Adrenal gland (tissue), 12 donors: ENCODE results near the gene SCN8A. TPM values are rescaled to one million over a fixed set of nuclear protein-coding genes. Genes with fewer than 3 reads are reported as not detected.
"Not testable (repeated sequence)": the region's sequence is repeated elsewhere in the genome, so short reads cannot be mapped to it uniquely, and the experiment has no call there.

ENCODE experiments used
- DNase-seq, 7 donors: peaks; one replicate each; pipeline ENCODE4 v3.0.0-alpha.2; 2019 to 2020
- H3K27ac ChIP-seq, 5 donors: fragments of 200-600 bp; sonication (generic) in 4 of 5; 1 replicate in 3 of 5; 2 replicates in 2 of 5; pipeline versions ENCODE4 v1.5.1 to v1.8.0; 2016 to 2020; ENCODE audit warnings: mild to moderate bottlenecking in 1 of 5
- H3K27me3 ChIP-seq: fragments of 200-600 bp; 2 replicates; pipeline ENCODE4 v1.8.0; 2021
- H3K36me3 ChIP-seq, 2 donors: fragments of 200-600 bp; replicated peaks in 1 of 2; 1 replicate in 1 of 2; 2 replicates in 1 of 2; pipeline versions ENCODE4 v1.5.1 to v1.8.0; 2018 to 2022
- H3K4me1 ChIP-seq, 2 donors: fragments of 200-600 bp; replicated peaks in 1 of 2; 1 replicate in 1 of 2; 2 replicates in 1 of 2; pipeline versions ENCODE4 v1.5.1 to v1.8.0; 2018 to 2021
- H3K4me3 ChIP-seq, 4 donors: fragments of 200-600 bp; sonication (generic) in 3 of 4; one replicate each; pipeline ENCODE4 v1.5.1; 2016 to 2018
- H3K9me3 ChIP-seq, 3 donors: fragments of 200-600 bp; sonication (generic) in 1 of 3; replicated peaks in 1 of 3; 1 replicate in 2 of 3; 2 replicates in 1 of 3; pipeline versions ENCODE4 v1.5.1 to v1.8.0; 2016 to 2021
- POLR2A ChIP-seq, 2 donors: fragments of 450-650 bp; IDR thresholded peaks; one replicate each; pipeline ENCODE4 v1.6.1; 2017; ENCODE audit warnings: antibody characterized with exemption in 2 of 2, mild to moderate bottlenecking in 2 of 2, moderate library complexity in 1 of 2
- WGBS, 4 donors: extraction: QIAGEN DNeasy Blood & Tissue Kit in 2 of 4; methylation state at CpG; one replicate each; pipeline versions ENCODE4 v1.1.5 to v1.1.7; 2013 to 2017; 5-methylcytosine and 5-hydroxymethylcytosine counted together
- intact Hi-C, 2 donors: fragments of 100-400 bp; cut with DNase I; formaldehyde crosslinking; loops; one replicate each; pipeline versions ENCODE4 v1.14.1 to v1.15.0; 2022 to 2023
- polyA plus RNA-seq, 3 donors: library from polyadenylated mRNA; stranded (reverse); fragments of 200-250 nt in 2 of 3; fragments of 350-450 nt in 1 of 3; fragmentation: Illumina TruSeq in 1 of 3; extraction: RNeasy Lipid Tissue Mini Kit (QIAGEN cat#74804) in 1 of 3; gene quantifications; one replicate each; pipeline ENCODE4 v1.2.3, GENCODE V29; 2013 to 2014
- total RNA-seq, 9 donors: library from RNA; depleted of rRNA in 4 of 9; stranded (reverse); fragments of >200 nt in 4 of 9; fragments of 120-200 nt in 1 of 9; fragmentation: NEBNext Ultra II Directional in 1 of 9; extraction: Animal tissue kit (Norgen Biotek cat#: 25700) in 1 of 9; gene quantifications; one replicate each; pipeline versions ENCODE4 v1.1.0 to v1.2.4, GENCODE V29; 2013 to 2023
- TF ChIP-seq, protein P1 (sequence below), 6 experiments: fragments of 450-650 bp in 4 of 6; fragments of 200-600 bp in 2 of 6; sonication (generic) in 1 of 6; IDR thresholded peaks; 1 replicate in 5 of 6; 2 replicates in 1 of 6; pipeline versions ENCODE4 v1.5.1 to v1.8.0; 2016 to 2021; ENCODE audit warnings: antibody characterized with exemption in 6 of 6, mild to moderate bottlenecking in 2 of 6, moderate library complexity in 1 of 6
- donor health status: healthy with polysubstance abuse.
- donor health status: Bipolar disorder and iron deficiency.
- donor health status: DM: yes; HTN: yes; CAD: no.
- donor health status: DM: no; HTN: no; CAD: no.
- donor health status: DM: no; HTN: no; CAD: no.
- donor health status: DM: yes; HTN: yes; CAD: no.

Gene SCN8A
- total and polyA plus RNA-seq, 12 donors = 0.69 to 7.0 (median 2.0) TPM

DNA sequence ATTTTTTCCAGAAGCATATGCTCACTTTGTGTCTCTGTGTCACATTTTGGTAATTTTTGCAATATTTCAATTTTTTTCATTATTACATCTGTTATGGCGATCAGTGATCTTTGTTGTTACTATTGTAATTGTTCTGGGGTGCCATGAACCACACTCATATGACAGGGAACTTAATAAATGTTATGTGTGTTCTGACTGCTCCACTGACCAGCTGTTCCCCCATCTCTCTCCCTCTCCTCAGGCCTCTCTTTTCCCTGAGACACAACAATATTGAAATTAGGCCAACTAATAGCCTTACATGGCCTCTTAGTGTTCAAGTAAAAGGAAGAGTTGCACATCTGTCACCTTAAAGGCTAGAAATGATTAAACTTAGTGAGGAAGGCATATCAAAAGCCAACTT is 46.0 kb downstream of the SCN8A start:
- no peak for DNase-seq
- H3K36me3 ChIP-seq = no peaks in the 10 kb centered on the region
- H3K4me3 ChIP-seq = no peak overlapping the region
- no peaks in the 10 kb centered on the region for H3K27me3 ChIP-seq
- TF ChIP-seq POLR2A (IDR thresholded peaks at IDR 0.05) = no peak
- TF ChIP-seq, protein P1, sequence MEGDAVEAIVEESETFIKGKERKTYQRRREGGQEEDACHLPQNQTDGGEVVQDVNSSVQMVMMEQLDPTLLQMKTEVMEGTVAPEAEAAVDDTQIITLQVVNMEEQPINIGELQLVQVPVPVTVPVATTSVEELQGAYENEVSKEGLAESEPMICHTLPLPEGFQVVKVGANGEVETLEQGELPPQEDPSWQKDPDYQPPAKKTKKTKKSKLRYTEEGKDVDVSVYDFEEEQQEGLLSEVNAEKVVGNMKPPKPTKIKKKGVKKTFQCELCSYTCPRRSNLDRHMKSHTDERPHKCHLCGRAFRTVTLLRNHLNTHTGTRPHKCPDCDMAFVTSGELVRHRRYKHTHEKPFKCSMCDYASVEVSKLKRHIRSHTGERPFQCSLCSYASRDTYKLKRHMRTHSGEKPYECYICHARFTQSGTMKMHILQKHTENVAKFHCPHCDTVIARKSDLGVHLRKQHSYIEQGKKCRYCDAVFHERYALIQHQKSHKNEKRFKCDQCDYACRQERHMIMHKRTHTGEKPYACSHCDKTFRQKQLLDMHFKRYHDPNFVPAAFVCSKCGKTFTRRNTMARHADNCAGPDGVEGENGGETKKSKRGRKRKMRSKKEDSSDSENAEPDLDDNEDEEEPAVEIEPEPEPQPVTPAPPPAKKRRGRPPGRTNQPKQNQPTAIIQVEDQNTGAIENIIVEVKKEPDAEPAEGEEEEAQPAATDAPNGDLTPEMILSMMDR (IDR thresholded peaks at IDR 0.05) = no peak
- 78 to 91% (median 83%) methylated on average over 1 of the region's 1 CpG for WGBS, 4 donors
- H3K9me3 ChIP-seq = no peaks in the 10 kb centered on the region
- intact Hi-C loops = no loop called here
- H3K4me1 ChIP-seq = peaks cover 0 to 4% of the 10 kb centered on the region in 2 donors
- no peak overlapping the region for H3K27ac ChIP-seq

DNA sequence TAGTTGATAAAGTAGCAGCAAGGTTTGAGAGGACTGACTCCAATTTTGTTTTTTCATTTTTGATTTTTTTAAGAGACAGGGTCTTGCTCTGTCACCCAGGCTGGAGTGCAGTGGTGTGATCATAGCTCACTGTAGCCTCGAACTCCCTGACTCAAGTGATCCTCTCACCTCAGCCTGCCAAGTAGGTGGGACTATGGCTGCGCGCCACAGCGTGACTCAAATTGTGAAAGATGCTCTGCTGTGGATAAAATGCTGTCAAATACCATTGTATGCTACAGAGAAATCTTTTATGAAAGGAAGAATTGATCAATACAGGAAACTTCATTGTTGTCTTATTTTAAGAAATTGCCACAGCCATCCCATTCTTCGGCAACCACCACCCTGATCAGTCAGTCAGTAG is 48.3 kb downstream of the SCN8A start:
- H3K27me3 ChIP-seq = no peaks in the 10 kb centered on the region
- DNase-seq = no peak
- no peak overlapping the region for H3K4me3 ChIP-seq
- no peak overlapping the region for H3K27ac ChIP-seq
- intact Hi-C loops = no loop called here
- H3K36me3 ChIP-seq = no peaks in the 10 kb centered on the region
- no peaks in the 10 kb centered on the region for H3K4me1 ChIP-seq
- TF ChIP-seq POLR2A (IDR thresholded peaks at IDR 0.05) = no peak
- TF ChIP-seq, protein P1 (IDR thresholded peaks at IDR 0.05) = no peak
- H3K9me3 ChIP-seq = no peaks in the 10 kb centered on the region
- WGBS, 4 donors = 89 to 93% (median 90%) methylated on average over 5 of the region's 5 CpGs

DNA sequence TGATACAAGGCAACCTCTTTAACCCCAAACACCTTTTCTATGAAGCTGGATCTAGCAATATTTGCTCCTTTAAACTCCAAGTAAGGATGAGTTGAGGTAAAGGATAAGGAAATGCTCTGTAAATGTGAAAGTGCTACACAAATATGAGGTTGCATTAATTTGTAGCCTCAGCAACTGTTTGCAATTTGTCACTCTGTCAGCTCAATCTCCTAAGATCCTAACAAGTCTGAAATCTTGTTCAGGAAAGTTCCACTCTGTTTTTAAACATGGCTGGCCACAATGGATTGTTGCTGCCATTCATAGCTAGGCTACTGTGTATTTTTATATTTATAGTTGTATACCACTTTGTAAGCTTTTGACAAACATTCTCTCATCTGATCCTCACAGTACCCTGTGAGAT is 51.3 kb downstream of the SCN8A start:
- TF ChIP-seq, protein P1 (IDR thresholded peaks at IDR 0.05) = no peak
- no peak for TF ChIP-seq POLR2A (IDR thresholded peaks at IDR 0.05)
- Histone ChIP-seq H3K27me3 (no peaks in the 10 kb centered on the region), H3K36me3 (no peaks in the 10 kb centered on the region), H3K27ac (no peak overlapping the region), H3K9me3 (no peaks in the 10 kb centered on the region), H3K4me1 (no peaks in the 10 kb centered on the region), H3K4me3 (no peak overlapping the region)
- no peak for DNase-seq
- intact Hi-C loops = no loop called here

DNA sequence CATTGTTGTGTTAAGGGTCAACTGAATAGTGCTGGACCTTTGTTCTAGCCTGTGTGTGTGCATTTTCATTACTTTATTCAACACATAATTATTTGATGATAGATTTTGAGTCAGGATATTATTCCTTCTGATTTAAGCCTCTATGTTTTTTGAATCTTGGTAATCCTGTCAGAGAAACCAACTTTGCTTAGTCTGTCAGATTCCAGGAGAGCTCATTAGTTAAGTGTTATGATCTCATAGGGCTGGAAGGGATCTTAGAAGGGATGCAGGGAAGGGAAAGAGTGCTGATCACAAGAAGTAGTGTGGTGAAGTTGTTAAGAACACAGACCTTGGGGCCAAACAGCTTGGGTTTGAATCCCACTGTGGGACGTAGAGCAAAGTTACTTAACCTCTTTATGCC is 52.9 kb downstream of the SCN8A start:
- H3K9me3 ChIP-seq = no peaks in the 10 kb centered on the region
- no peaks in the 10 kb centered on the region for H3K4me1 ChIP-seq
- DNase-seq = no peak
- no peak for TF ChIP-seq POLR2A (IDR thresholded peaks at IDR 0.05)
- TF ChIP-seq, protein P1 (IDR thresholded peaks at IDR 0.05) = no peak
- H3K27me3 ChIP-seq = no peaks in the 10 kb centered on the region
- H3K36me3 ChIP-seq = no peaks in the 10 kb centered on the region
- intact Hi-C loops = no loop called here
- H3K27ac ChIP-seq = no peak overlapping the region
- WGBS, 4 donors = 76 to 89% (median 84%) methylated on average over 1 of the region's 1 CpG
- no peak overlapping the region for H3K4me3 ChIP-seq

DNA sequence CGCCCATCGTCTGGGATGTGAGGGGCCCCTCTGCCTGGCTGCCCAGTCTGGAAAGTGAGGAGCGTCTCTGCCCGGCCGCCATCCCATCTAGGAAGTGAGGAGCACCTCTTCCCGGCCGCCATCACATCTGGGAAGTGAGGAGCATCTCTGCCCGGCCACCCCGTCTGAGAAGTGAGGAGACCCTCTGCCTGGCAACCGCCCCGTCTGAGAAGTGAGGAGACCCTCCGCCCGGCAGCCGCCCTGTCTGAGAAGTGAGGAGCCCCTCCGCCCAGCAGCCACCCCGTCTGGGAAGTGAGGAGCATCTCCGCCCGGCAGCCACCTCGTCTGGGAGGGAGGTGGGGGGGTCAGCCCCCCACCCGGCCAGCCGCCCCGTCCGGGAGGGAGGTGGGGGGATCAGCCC is 53.7 kb downstream of the SCN8A start:
- H3K36me3 ChIP-seq, H3K4me3 ChIP-seq, H3K27ac ChIP-seq, intact Hi-C loops, H3K9me3 ChIP-seq, H3K27me3 ChIP-seq, H3K4me1 ChIP-seq, DNase-seq: not testable (repeated sequence)
- WGBS, 4 donors = 88 to 95% (median 91%) methylated on average over 11 to 18 of the region's 23 CpGs; no CpG with 5 or more reads in 1 of the 4 donors
